CD4-positive, alpha-beta T cell treated with Interleukin-4 for 1 hour (primary cell): ENCODE data around the gene SIPA1L2.
A peak's percentile ranks its signal among the peaks of the same experiment; 100 is the strongest.
"Not testable (repeated sequence)": the region's sequence is repeated elsewhere in the genome, so short reads cannot be mapped to it uniquely, and the experiment has no call there.

Source experiments
- DNase-seq, 2 donors: peaks; one replicate each; pipeline ENCODE4 v3.0.0-alpha.2; 2020 to 2022

Gene SIPA1L2

DNA sequence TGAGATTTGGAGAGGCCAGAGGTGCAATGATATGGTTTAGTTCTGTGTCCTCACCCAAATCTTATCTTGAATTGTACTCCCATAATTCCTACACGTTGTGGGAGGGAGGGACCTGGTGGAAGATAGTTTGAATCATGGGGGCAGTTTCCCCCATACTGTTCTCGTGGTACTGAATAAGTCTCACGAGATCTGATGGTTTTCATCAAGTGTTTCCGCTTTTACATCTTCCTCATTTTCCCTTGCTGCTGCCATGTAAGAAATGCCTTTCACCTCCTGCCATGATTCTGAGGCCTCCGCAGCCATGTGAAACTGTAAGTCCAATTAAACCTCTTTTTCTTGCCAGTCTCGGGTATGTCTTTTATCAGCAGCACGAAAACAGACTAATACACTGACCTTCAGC, 17.1 kb downstream of the SIPA1L2 start:
- not testable (repeated sequence) for DNase-seq

- DNase-seq = no peak
Measured at GRCh38 chr1:232611834-232612233, 18.1 kb downstream of the SIPA1L2 start.

DNA sequence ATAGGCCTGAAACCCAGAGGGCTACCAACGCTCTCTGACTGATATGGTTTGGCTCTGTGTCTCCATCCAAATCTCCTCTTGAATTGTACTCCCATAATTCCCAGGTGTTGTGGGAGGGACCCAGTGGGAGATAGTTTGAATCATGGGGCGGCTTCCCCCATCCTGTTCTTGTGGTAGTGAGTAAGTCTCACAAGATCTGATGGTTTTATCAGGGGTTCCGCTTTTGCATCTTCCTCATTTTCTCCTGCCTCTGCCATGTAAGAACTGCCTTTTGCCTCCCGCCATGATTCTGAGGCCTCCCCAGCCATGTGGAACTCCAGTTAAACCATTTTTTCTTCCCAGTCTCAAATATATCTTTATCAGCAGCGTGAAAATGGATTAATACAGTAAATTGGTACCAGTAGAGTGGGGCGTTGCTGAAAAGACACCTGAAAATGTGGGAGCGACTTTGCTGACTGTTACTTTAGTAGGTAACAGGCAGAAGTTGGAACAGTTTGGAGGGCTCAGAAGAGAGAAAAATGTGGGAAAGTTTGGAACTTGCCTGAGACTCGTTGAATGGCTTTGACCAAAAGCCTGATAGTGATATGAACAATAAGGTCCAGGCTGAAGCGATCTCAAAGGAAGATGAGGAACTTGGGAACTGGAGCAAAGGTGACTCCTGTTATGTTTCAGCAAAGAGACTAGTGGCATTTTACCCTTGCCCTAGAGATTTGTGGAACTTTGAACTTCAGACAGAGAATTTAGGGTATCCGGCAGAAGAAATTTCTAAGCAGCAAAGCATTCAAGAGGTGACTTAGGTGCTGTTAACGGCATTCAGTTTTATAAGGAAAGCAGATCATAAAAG, 18.8 kb downstream of the SIPA1L2 start:
- DNase-seq = peak in 1 of 2 donors; percentile 56

DNA sequence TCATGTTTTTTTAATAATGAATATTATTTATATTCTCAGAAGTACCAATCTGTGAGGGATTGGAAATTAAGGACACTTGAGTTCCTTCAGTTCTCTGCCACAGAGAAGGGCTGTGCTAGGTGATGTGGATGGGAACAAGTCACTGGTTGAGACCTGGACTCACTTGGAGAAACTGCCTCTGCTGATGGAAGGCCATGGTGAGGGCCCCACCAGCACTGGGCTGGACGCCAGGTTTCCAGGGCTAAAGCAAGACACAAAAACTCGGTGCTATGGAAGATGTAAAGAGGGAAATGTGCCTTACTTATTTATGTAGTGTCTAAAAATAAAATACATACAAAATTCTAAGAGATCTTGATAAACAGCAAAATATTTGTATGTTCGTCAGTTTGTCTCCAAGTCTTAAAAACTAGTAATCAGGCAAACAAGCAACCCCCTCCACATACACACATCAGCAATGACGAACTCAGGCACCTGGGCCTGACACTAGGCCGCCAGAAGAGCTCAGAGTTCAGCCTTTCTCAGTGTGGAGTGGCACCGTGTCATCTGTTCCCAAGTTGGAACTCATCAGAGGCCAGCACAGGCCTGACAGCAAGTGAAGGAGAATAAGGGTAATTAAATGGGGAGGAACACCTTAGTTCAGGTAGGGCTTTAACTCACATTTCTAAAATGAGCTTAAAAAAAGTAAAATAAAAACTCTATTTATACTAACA, 19.6 kb downstream of the SIPA1L2 start:
- DNase-seq = no peak

GRCh38 chr1:232608427-232608826, 21.5 kb downstream of the SIPA1L2 start:
- no peak for DNase-seq

DNA sequence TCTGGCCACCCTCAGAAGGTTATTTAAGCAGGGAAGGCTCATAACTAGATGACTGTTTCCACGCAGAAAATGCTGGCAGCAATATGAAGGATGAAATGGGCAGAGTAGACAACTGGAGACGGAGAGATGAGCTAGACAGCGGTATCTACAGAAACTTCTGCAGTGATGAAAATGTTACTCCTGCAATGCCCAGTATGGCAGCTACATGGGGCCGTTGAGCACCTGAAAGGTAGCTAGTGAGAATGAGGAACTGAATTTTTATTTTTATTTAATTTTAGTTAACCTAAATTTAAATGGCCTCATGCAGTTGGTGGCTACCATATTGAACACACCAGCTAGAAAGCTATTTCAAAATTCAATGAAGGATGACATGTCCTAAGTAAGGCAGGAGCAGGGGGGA, 27.3 kb downstream of the SIPA1L2 start:
- DNase-seq = no peak

DNA sequence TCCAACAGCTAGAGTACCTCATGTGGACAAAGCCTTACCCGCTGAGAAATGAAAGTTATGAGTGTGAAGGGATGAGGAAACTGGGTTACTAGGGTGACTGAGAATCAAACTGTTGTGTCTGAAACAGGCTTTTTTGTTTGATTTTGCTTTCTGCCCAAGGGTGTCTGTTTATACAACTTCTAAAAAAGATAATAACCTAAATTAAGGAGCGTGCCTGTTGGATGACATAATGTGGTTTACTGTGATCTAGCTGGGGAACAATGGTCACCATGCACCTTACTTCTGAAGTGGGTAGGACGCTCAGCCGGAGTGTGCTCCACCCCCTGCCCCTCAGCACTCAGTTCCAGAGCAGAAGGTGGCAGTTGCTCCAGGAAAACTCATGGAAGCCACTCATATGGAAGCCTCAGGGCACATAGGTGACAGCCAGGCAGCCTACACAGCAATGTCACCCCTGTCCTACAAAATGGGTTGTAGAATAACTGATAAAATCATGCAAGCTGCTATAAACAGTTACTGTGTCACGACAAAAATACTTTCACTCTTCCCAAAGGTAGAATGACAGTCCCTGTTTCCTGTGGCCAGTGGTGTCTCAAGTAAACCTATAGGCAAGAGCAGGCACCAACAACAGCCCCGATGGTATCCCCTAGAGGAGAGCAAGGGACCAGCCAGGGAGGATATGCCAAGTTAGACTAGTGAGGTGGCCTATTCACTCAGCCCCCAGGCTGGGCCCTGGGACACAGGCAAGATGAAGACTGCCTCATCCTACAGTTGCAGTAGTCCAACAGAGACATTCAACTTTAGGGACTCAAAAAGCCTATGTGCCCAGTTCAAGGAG, 29.3 kb downstream of the SIPA1L2 start:
- DNase-seq = peak in 1 of 2 donors; percentile 30

DNA sequence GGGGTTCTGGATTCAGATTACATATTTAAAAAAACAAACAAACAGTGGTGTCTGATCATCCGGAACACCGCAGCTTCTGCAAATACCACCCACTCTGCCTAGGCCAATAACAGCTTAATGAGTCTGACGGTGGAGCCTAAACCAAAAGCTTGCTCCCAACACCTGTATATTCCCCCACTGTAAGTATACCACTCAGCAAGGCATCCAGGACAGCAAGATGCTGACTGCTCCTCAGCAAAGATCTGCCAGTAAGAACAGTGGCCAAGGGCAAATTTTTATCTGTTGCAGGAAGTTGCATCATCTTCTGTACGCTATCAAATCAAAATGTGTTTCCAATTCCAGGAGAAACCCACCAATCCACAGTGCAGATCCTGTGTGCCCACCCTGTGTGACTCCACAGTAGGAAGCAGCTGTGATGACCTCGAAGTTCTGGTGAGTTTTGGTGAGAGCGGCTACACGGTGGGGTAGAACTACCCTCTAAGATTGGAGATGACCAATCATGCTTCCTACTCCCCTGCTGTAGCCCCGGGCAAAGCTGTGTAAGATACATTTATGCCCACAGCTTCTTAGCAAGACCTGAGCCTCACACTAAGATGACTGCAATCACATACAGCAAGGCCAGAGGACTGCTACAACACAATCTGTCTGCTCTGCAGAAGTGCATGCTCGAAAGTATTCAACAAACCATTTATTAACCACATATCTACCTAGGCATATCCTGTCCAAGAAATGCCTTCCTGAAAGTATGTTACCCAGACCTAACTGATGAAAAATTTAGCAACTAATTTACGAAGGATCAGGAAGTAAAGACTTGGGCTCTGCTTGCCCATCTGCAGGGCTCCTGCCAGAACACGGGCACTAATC, 30.5 kb downstream of the SIPA1L2 start:
- DNase-seq = no peak

DNA sequence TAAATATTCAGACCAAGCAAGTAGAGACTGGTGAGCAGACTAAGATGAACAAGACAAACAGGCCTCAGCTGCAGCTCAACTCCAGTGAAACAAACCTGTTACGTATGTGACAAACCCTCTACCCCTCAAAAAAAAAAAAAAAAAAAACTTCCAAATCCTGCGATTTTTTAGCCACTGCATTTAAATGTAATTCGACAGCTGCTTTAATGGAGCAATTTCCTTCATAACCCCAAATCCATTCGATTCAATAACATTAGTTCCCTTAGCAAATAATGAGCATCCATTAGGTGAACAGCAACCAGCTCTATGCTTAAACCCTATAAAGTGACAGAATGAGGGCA, 31.1 kb downstream of the SIPA1L2 start:
- no peak for DNase-seq

DNA sequence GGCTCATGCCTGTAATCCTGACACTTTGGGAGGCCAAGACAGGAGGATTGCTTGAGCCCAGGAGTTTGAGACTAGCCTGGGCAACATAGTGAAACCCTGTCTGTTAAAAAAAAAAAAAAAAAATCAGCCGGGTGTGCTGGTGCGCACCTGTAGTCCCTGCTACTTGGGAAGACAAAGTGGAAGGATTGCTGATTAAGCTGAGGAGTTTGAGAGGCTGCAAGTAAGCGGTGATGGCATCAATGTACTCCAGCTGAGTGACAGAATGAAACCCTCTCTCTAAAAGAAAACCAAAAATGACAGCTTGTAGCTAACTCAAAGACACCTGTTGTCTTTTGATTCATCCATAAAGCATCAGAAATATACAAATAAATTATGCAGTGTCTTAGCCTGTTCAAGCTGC, 31.8 kb downstream of the SIPA1L2 start:
- DNase-seq = no peak

- no peak for DNase-seq
Measured at GRCh38 chr1:232597721-232598120, 32.2 kb downstream of the SIPA1L2 start.

- no peak for DNase-seq
Measured at GRCh38 chr1:232596666-232597303, 33.1 kb downstream of the SIPA1L2 start.

GRCh38 chr1:232594768-232595698, 34.9 kb downstream of the SIPA1L2 start:
- DNase-seq = no peak

- DNase-seq = no peak
Measured at GRCh38 chr1:232593717-232594502, 36.0 kb downstream of the SIPA1L2 start.

DNA sequence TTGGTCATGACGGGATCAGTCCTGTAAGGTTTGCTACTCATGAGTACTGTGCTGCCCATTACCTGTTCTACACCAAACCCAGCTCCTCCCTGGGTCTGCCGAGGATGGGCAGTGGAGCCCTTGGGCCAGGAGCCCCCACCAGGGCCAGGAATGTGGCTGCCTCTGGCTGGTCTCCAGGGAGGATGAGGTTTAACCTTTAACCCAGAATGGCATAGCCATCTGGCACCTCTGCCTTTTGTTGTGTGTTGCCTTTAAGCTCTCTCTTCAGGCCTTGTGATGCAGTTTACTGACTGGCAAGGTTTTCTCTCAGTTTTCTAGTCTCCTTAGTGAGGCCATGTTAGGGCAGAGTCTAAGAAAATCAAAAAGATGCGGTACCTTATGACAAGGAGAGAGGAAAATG, 38.6 kb downstream of the SIPA1L2 start:
- DNase-seq = no peak

GRCh38 chr1:232590744-232591082, 39.2 kb downstream of the SIPA1L2 start:
- no peak for DNase-seq

GRCh38 chr1:232589812-232590743, 39.9 kb downstream of the SIPA1L2 start:
- no peak for DNase-seq

- no peak for DNase-seq
Measured at GRCh38 chr1:232589111-232589811, 40.7 kb downstream of the SIPA1L2 start.
